Urothelium cell line (cell line): ENCODE measurements around the gene SRA1.

Experiments
- DNase-seq: peaks from one replicate; pipeline ENCODE4 v3.0.0; 2011; ENCODE audit warnings: low spot score, mixed read lengths
- FAIRE-seq: peaks from 2 replicates; lab custom pipeline; 2011; peaks lifted over from hg19 to GRCh38; lab: Jason Lieb, UNC

The SRA1 gene

DNA sequence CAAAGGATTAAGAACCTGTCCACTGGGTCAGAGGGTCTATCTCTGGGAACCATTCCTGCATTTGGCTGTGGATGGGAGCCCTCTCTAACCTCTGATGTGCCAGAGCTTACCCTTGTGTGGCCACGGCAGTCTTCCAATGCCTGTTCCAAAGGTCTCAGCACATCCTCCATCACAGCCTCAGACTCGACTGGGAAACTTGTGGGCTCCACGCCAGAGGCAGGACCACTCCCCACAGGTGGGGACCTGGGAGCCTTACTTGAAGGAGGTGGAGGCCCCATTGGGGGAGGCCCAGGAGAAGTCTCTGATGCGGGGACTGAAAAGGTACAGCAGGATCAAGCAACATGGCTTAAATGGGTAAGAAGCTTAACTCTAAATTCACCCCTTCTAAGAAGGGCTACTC, 5.4 kb downstream of the SRA1 start:
- DNase-seq (no peak), FAIRE-seq (no peak)

DNA sequence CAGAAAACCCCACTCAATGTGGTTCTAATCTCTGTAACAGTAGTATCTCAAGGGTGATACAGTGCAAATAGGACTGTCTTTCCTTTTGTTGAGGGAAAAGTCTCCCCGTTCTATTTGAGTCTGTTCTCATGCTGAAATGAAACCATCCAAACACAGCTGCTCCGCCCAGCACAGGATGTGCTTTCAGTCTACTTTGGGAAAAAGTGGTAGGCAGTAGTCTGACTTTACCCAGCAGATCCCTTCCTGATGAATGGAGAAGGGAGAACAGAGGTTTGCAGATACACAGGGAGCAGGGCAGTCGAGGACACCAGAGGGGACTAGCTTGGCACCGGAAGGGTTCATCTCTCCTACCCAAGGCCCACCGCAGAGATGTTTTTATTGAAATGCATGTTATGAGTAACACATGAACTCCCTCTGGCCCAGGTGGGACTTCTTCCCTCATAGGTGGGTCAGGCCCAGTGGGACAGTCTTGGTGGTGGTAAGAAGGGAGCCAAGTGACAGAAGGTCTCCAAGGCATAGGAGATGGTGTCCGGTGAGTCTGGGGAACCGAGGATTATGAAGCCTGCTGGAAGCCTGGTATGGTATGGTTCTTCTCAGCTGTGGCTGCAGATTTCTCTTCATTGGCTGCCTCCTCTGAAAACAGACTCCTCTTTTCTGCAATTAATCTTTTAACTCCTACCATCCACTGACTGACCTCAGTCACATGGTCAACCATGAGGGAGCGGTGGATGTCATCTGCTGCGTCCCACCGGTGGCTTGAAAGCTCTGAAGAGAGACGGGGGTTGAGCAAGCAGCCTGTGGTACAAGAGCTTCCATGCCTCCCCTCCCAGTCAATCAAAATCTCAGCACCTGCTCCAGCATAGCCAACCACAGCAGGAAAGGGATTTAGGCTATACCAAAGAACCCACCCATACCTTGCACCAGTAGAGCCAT, 6.9 kb downstream of the SRA1 start:
- DNase-seq (no peak), FAIRE-seq (no peak)

DNA sequence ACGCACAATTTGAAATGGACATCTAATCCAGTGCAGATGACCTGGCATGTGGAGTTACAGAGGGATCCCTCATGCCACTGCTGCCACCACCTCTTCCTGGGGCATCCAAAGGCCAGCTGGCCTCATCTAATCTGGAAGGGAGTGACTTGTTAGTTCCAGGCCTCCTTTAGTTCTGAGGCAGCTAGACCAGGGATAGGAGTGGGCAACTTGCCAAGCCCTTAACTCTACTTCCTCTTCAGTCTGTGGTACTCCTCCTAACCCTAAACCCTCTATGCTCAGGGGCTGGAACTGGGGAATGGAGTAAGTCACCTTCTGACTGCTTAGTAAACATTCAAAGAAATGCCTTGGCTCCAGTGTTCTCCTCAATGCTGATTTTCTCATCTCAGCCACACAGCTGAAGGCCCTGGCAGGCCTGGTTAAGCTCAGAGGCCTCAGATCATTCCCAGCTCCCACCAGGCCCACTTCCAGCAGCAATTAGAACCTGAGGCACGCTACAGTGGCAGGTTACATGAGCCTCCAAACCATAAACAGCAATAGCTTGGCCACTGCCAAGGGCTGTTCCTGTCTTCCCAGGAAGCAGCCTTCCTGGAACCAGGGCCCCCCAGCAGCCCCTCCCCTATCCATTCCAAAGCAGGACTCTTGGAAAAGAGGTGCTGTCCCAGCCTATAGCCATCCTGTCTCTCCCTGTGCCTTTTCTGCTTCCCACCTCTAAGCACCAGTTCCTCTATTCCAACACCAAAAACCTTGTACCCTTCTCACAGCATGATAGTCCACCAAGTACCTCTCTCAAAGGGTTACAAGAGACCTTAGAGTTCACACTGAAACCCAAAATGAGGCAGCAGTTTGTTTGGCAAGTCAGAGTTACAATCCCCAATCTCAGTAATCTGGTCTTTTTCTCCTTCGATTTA, 7.8 kb downstream of the SRA1 start:
- DNase-seq (no peak), FAIRE-seq (no peak)

GRCh38 chr5:140548791-140549190, 8.5 kb downstream of the SRA1 start:
- FAIRE-seq (no peak), DNase-seq (no peak)

DNA sequence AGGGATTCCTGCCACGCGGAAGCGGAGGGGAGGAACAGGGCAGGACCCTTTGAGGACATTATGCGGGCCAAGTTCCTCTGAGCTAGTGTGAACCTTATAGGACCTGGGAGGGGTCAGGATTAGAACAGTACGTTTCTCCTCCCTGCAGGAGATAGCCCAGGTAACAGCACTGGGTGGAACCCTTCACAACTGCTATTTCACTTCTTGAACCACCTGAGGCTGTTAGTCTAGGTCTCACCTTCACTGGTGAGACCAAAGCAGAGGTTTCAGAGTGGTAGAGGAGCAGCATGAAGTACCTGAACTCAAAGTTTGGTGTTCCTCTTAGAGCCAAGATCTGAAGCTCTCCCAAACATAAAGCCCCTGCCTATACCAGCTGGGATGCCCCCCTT, 9.0 kb downstream of the SRA1 start:
- FAIRE-seq: no peak
- no peak for DNase-seq

DNA sequence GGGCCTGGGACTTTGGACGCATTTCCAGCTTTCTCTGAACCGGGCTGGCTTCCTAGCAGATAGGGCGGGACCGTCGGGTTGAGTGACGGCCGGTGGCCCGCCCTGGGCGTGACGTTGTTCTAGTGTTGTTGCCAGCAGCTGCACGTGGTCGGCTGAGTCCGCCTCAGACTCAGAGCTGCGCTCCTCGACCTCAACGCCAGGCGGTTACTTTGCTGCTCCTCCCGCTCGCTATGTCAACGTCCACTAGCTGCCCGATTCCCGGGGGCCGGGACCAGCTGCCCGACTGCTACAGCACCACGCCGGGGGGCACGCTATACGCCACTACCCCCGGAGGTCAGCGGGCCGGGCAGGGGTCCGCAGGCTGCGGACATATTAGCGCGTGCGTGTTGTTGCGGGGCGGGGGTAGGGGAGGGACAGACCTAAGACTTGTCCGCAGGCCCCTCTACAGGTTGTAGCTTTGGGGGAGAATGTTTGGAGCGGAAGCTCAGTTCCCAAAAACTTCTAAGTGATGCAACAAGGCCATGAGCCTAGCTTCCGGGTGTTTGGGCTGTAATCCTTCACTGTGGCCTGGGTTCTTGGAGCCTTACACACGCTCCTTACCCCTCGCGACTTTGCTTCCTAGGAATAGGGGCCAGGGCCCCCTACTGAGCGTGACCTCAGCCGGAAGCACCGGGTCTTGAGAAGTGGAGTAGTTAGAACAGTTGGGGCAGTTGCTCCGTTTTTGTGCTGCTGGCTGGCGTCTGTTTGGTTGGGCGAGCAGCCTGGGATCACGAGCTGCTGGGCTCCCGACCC, 9.6 kb downstream of the SRA1 start, which contains the start of gene EIF4EBP3:
TSS of gene EIF4EBP3 (plus strand) at position 155 of the 792 bp plus-strand sequence. CDS start at position 231, 76 bp downstream.
- no peak for DNase-seq
- no peak for FAIRE-seq

DNA sequence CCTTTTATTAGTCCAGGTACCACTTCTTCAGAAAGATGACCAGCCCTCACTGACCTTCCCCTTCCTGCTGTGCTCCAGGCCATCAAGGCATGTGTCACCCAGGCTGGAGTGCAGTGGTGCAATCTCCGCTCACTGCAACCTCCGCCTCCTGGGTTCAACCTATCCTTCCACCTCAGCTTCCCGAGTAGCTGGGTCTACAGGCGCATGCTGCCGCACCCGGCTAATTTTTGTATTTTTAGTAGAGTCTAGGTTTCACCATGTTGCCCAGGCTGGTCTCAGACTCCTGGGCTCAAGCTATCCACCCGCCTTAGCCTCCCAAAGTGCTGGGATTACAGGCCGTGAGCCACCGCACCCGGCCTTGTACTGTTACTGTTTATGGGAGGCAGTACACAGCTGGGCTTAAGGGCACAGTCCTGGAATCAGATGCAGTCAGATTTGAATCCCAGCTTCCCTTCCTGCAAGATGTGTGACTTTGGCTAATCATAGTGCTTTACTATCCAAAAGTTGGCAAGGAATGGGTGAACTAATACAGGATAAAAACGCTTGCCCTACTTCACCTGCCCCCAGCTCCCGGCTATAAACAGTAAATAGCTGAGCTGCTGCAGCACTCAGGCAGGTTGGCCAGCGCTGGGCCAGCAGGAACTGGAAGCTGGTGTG, 10.3 kb downstream of the SRA1 start:
- no peak for FAIRE-seq
- DNase-seq: no peak

DNA sequence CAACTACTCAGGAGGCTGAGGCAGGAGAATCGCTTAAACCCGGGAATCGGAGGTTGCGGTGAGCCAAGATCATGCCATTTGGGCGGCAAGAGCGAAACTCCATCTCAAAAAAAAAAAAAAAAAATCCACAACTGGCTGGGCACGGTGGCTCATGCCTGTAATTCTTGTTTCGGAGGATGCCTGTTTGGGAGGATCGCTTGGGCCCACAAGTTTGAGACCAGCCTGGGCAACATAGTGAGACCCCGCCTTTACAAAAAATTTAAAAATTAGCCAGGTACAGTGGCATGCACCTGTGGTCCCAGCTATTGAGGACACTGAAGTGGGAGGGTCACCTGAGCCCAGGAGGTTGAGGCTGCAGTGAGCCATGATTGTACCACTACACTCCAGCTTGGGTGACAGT, 11.7 kb downstream of the SRA1 start:
- no peak for DNase-seq
- no peak for FAIRE-seq

DNA sequence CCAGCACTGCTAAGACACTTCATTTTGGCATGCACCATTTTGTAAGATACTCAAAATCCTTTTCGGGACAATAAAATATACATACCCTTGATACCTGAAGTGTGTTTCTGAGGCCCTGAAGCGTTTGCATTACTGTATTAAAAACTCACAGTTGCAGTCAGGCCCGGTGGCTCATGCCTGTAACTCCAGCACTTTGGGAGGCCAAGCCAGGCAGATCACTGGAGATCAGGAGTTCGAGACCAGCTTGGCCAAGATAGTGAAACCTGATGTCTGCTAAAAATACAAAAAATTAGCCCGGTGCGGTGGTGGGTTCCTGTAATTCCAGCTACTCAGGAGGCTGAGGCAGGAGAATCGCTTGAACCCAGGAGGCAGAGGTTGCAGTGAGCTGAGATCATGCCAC, 12.3 kb downstream of the SRA1 start:
- FAIRE-seq (no peak), DNase-seq (no peak)

- FAIRE-seq: no peak
- DNase-seq: no peak
Measured at GRCh38 chr5:140542972-140543371, 14.3 kb downstream of the SRA1 start.

DNA sequence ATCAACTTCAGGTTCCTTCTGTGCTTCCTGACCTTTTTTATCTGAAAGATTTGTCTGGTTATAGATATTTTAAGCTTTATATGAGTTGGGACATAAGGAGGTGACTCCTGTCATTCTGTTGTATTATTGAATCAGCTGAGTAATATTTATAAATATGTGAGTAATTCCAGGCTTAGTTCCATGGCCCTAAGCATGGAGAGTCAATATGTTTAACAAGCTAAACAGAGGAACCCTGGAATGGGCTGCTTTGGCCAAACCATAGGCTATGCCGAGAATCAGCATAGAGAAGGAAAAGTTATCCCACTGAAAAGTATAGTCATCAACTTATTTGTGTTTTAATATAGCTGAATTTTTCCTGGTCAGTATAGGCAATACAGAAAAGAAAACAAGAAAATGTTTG, 17.0 kb downstream of the SRA1 start:
- DNase-seq (no peak), FAIRE-seq (no peak)

- FAIRE-seq: no peak
- DNase-seq: no peak
Measured at GRCh38 chr5:140524003-140524402, 33.3 kb downstream of the SRA1 start.

GRCh38 chr5:140513124-140513523, 44.1 kb downstream of the SRA1 start:
- FAIRE-seq (no peak), DNase-seq (no peak)

DNA sequence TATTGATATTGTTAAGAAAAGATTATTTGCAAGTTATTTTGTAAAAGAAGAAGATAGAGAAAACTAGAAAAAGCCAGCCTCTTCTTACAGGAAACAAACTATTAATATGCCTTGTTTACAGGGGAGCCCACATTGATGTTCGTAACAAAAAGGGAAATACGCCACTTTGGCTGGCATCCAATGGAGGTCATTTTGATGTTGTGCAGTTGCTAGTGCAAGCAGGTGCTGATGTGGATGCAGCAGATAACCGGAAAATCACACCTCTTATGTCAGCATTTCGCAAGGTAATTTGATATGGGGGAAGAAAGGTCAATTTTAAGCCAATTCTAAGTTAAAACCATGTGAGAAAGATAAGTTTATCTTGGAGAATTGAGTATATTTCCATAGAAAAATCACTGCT, 47.4 kb downstream of the SRA1 start:
- DNase-seq: no peak
- FAIRE-seq: no peak

DNA sequence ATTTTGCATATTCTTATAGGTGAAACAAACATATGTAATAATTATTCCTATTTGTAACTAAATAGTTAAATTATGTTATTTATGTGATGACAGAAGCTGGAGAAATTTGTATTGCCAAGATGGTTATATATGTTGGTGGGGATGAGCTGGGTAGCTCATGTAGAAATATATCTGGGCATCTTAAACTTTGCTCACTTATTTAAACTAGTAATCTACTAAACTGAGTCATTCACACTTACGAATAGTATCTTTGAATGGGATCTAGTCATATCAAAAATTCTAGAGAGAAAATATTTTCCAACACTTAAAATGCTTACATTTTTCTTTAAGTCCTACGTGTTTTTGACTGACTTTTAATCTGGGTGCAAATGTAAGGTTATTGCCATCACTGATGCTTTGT, 54.4 kb downstream of the SRA1 start:
- FAIRE-seq: no peak
- DNase-seq: no peak
